Bronchial epithelial cell (primary cell): Measurements from ENCODE around the gene REN. TPM values are rescaled to one million over a fixed set of nuclear protein-coding genes. Genes with fewer than 3 reads are reported as not detected.

Experiments used
- DNase-seq: peaks from one replicate; pipeline ENCODE4 v3.0.0-alpha.2; 2010; ENCODE audit warnings: low read depth
- FAIRE-seq: peaks from 2 replicates; lab custom pipeline; 2011; peaks lifted over from hg19 to GRCh38; lab: Jason Lieb, UNC
- H3K27me3 ChIP-seq: 2 replicates; pipeline ENCODE4 v1.5.1; 2011; ENCODE audit warnings: low read length; ENCODE audit not compliant: control insufficient read depth, insufficient read depth
- H3K36me3 ChIP-seq: 2 replicates; pipeline ENCODE4 v1.5.1; 2011; ENCODE audit warnings: low read length; ENCODE audit not compliant: control insufficient read depth, insufficient read depth
- H3K4me3 ChIP-seq: 2 replicates; pipeline ENCODE4 v1.5.1; 2011; ENCODE audit warnings: mild to moderate bottlenecking, low read depth, low read length, control low read depth
- CTCF ChIP-seq: IDR thresholded peaks from 2 replicates; pipeline ENCODE4 v1.5.1; 2011; ENCODE audit warnings: mild to moderate bottlenecking, moderate library complexity, low read length, control low read depth, inconsistent platforms; ENCODE audit not compliant: insufficient read depth, severe bottlenecking
- total RNA-seq: library from RNA; depleted of rRNA; stranded (reverse); fragments of >200 nt; gene quantifications from 2 replicates; pipeline ENCODE4 v1.2.1, GENCODE V29; 2014

REN gene
- total RNA-seq, 1 donor from 2014 or later: 0.26 TPM

- Histone ChIP-seq H3K27me3 (no peaks in the 10 kb centered on the region), H3K4me3 (no peak overlapping the region), H3K36me3 (no peaks in the 10 kb centered on the region)
- FAIRE-seq: no peak
- DNase-seq: no peak
- no peak for TF ChIP-seq CTCF
Measured at GRCh38 chr1:204106825-204107224, 59.3 kb downstream of the REN start.

GRCh38 chr1:204105131-204105515 lies 61.0 kb downstream of the REN start:
- DNase-seq: no peak
- FAIRE-seq: no peak
- Histone ChIP-seq H3K36me3 (no peaks in the 10 kb centered on the region), H3K27me3 (no peaks in the 10 kb centered on the region), H3K4me3 (no peak overlapping the region)
- no peak for TF ChIP-seq CTCF

Other genes starting within 250 kb of the REN start
- gene SOX13, start 93.2 kb downstream of the REN start, total RNA-seq: 3.2 and 8.8 TPM in 2 replicates
- 58.7 and 70.4 TPM in 2 replicates for gene ETNK2, start 14.3 kb downstream of the REN start, total RNA-seq
- not detected in 2 replicates for gene KISS1, start 30.2 kb upstream of the REN start, total RNA-seq
- gene GOLT1A, start 47.7 kb upstream of the REN start, total RNA-seq: 1.2 and 1.8 TPM in 2 replicates
- gene PLEKHA6, start 193.6 kb upstream of the REN start, total RNA-seq: 2.1 and 3.5 TPM in 2 replicates
- gene PPP1R15B, start 245.5 kb upstream of the REN start, total RNA-seq: 23.4 and 33.2 TPM in 2 replicates